Ovary (tissue), 9 donors: ENCODE results near the gene DNAJB11. TPM values are rescaled to one million over a fixed set of nuclear protein-coding genes. Genes with fewer than 3 reads are reported as not detected.

ENCODE experiments used
- DNase-seq, 5 donors: peaks; one replicate each; pipeline ENCODE4 v3.0.0-alpha.2; 2019 to 2020
- H3K27ac ChIP-seq, 2 donors: fragments of 200-600 bp; one replicate each; pipeline versions ENCODE4 v1.5.1 to v1.8.0; 2019 to 2022
- H3K27me3 ChIP-seq: fragments of 200-600 bp; one replicate; pipeline ENCODE4 v1.8.0; 2022
- H3K36me3 ChIP-seq: fragments of 200-600 bp; sonication (generic); one replicate; pipeline ENCODE4 v1.5.1; 2019
- H3K4me1 ChIP-seq: one replicate; pipeline ENCODE4 v1.8.1; 2013; ENCODE audit warnings: mild to moderate bottlenecking, moderate library complexity; ENCODE audit not compliant: insufficient read depth
- H3K4me3 ChIP-seq: fragments of 200-600 bp; sonication (generic); one replicate; pipeline ENCODE4 v1.5.1; 2017
- H3K9me3 ChIP-seq, 2 donors: fragments of 200-600 bp in 1 of 2; sonication (generic) in 1 of 2; one replicate each; pipeline versions ENCODE4 v1.5.1 to v1.8.1; 2013 to 2019; ENCODE audit warnings: mild to moderate bottlenecking in 1 of 2, moderate library complexity in 1 of 2
- CTCF ChIP-seq, 3 donors: fragments of 450-650 bp in 2 of 3; fragments of 200-600 bp in 1 of 3; IDR thresholded peaks; one replicate each; pipeline versions ENCODE4 v1.5.1 to v1.8.0; 2016 to 2022; ENCODE audit warnings: antibody characterized with exemption in 3 of 3, mild to moderate bottlenecking in 1 of 3
- EP300 ChIP-seq: sonication (generic); formaldehyde crosslinking; IDR thresholded peaks from one replicate; pipeline ENCODE4 v1.6.1; 2017; ENCODE audit warnings: antibody characterized with exemption
- POLR2A ChIP-seq: fragments of 450-650 bp; IDR thresholded peaks from one replicate; pipeline ENCODE4 v1.6.1; 2017; ENCODE audit warnings: antibody characterized with exemption, mild to moderate bottlenecking, moderate library complexity
- WGBS, 3 donors: extraction: QIAGEN DNeasy Blood & Tissue Kit in 1 of 3; methylation state at CpG; one replicate each; pipeline versions ENCODE4 v1.1.5 to v1.1.7; 2013 to 2017; 5-methylcytosine and 5-hydroxymethylcytosine counted together
- intact Hi-C, 4 donors: fragments of 100-400 bp; cut with DNase I; formaldehyde crosslinking; loops; one replicate each; pipeline versions ENCODE4 v1.11.0 to v1.15.1; 2022 to 2023
- polyA plus RNA-seq, 2 donors: library from polyadenylated mRNA; stranded (reverse); fragments of 200-250 nt in 1 of 2; fragments of 350-450 nt in 1 of 2; fragmentation: Illumina TruSeq in 1 of 2; extraction: RNeasy Lipid Tissue Mini Kit (QIAGEN cat#74804) in 1 of 2; gene quantifications; one replicate each; pipeline ENCODE4 v1.2.3, GENCODE V29; 2013 to 2014
- total RNA-seq, 7 donors: library from RNA; depleted of rRNA in 2 of 7; stranded (reverse); fragments of >200 nt in 2 of 7; fragmentation: NEBNext Ultra II Directional in 3 of 7; extraction: Animal tissue kit (Norgen Biotek cat#: 25700) in 3 of 7; gene quantifications; one replicate each; pipeline versions ENCODE4 v1.1.0 to v1.2.4, GENCODE V29; 2016 to 2023
- donor health status: DM: no; HTN: no; CAD: no; lungs with moderate emphysema.
- donor health status: DM: no; HTN: no; CAD: no.
- donor health status: Bipolar disorder and iron deficiency.
- donor health status: DM: yes; HTN: yes; CAD: no.
- donor health status: DM: no; HTN: no; CAD: no.
- donor health status: DM: yes; HTN: yes; CAD: no.

DNAJB11 gene
- total and polyA plus RNA-seq, 9 donors, result 17.7 to 38.2 (median 23.8) TPM

GRCh38 chr3:186538779-186539178, 31.7 kb upstream of the DNAJB11 start:
- no peak for DNase-seq

GRCh38 chr3:186540221-186540834, 30.2 kb upstream of the DNAJB11 start:
- 3 to 7% (median 6%) methylated on average over 8 of the region's 8 CpGs for WGBS, 3 donors
- no peaks in the 10 kb centered on the region for H3K9me3 ChIP-seq
- no peak overlapping the region for H3K27ac ChIP-seq
- no peaks in the 10 kb centered on the region for H3K4me1 ChIP-seq
- H3K36me3 ChIP-seq, result no peaks in the 10 kb centered on the region
- TF ChIP-seq CTCF (IDR thresholded peaks at IDR 0.05), result peak; percentile 46 to 74 (median 70)
- no peak for TF ChIP-seq POLR2A
- H3K4me3 ChIP-seq, result no peak overlapping the region
- peak; percentile 61 to 76 (median 67) for DNase-seq
- no peaks in the 10 kb centered on the region for H3K27me3 ChIP-seq
- intact Hi-C loops, result loop anchor here in 3 of 4 donors (5.0 to 10.0 kb wide), 2 partner anchors 286 to 558 kb away; no protein-coding TSS in a partner anchor

More at GRCh38 chr3:186538779-186539178, 31.7 kb upstream of the DNAJB11 start:
- Histone ChIP-seq H3K4me3 (no peak overlapping the region), H3K27ac (no peak overlapping the region), H3K27me3 (no peaks in the 10 kb centered on the region), H3K36me3 (no peaks in the 10 kb centered on the region), H3K4me1 (no peaks in the 10 kb centered on the region), H3K9me3 (no peaks in the 10 kb centered on the region)
- TF ChIP-seq EP300 (no peak), CTCF (IDR thresholded peaks at IDR 0.05) (no peak), POLR2A (no peak)
- intact Hi-C loops, result loop anchor here in 3 of 4 donors (5.0 to 10.0 kb wide), 3 partner anchors 276 to 554 kb away; no protein-coding TSS in a partner anchor
- 89 to 97% (median 96%) methylated on average over 3 of the region's 3 CpGs for WGBS, 3 donors

DNA sequence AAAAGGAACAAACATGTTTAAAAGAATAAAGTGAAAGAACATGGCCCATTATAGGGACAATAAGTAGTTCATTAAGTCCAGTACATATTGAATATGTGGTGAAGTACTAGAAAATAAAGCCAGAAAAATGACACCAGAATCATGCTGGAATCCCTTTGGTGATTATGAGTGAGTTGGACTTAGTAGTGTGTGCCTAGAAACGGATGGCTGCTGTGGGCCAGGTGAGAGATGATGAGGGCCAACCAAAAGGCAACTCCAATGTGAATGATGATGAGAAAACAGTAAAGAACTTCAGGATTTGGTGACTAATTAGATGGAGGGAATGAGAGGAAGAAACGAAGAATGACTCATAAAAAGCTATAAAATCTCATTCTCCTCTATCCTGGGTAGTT, 29.7 kb upstream of the DNAJB11 start:
- no peak for TF ChIP-seq EP300
- no peak for TF ChIP-seq POLR2A
- no peak for TF ChIP-seq CTCF (IDR thresholded peaks at IDR 0.05)

DNA sequence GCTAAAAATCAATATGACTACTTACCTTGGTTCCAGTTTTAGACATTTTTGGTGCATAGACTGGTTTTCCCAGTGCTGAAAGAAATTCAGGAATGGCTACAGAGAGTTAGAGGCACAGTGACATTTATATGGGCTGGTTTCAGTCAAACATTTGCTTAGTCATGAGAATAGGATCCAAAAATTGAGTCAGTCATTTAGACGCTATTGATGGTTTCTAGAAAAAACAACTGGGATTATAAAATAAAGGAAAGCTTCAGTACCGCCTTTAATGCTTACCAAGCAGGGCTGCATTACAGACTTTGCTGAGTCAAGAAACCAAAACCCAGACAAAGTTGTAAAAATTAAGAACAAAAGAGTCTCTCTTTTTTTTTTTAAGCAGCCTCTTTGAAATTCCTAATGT, 26.2 kb upstream of the DNAJB11 start, which contains the start of gene CRYGS:
Gene CRYGS, minus strand, starts transcription at position 100 of the 400 bp plus-strand sequence. Its CDS starts 54 bp downstream, at position 46.
- TF ChIP-seq EP300 (no peak), CTCF (IDR thresholded peaks at IDR 0.05) (no peak)
- H3K27ac ChIP-seq, result no peak within 1 kb of the TSS
- no peaks in the 10 kb centered on the region for H3K36me3 ChIP-seq
- H3K27me3 ChIP-seq, result no peaks in the 10 kb centered on the region
- DNase-seq, result no peak
- intact Hi-C loops, result loop anchor here in 3 of 4 donors (5.0 to 10.0 kb wide), 2 partner anchors 289 to 562 kb away; no protein-coding TSS in a partner anchor
- 79 to 84% (median 80%) methylated on average over 2 of the region's 2 CpGs for WGBS, 3 donors
- no peaks in the 10 kb centered on the region for H3K9me3 ChIP-seq
- H3K4me3 ChIP-seq, result no peak within 1 kb of the TSS
- H3K4me1 ChIP-seq, result no peaks in the 10 kb centered on the region

More for the DNA sequence above, 29.7 kb upstream of the DNAJB11 start:
- no peaks in the 10 kb centered on the region for H3K36me3 ChIP-seq
- DNase-seq, result no peak
- H3K4me1 ChIP-seq, result no peaks in the 10 kb centered on the region
- intact Hi-C loops, result loop anchor here in 3 of 4 donors (5.0 to 10.0 kb wide), 2 partner anchors 286 to 559 kb away; no protein-coding TSS in a partner anchor
- 34 to 41% (median 35%) methylated on average over 2 of the region's 2 CpGs for WGBS, 3 donors
- H3K9me3 ChIP-seq, result no peaks in the 10 kb centered on the region
- no peak overlapping the region for H3K27ac ChIP-seq
- H3K4me3 ChIP-seq, result no peak overlapping the region
- H3K27me3 ChIP-seq, result no peaks in the 10 kb centered on the region
